ENCODE results near the gene UBQLN4.

The UBQLN4 gene

DNA sequence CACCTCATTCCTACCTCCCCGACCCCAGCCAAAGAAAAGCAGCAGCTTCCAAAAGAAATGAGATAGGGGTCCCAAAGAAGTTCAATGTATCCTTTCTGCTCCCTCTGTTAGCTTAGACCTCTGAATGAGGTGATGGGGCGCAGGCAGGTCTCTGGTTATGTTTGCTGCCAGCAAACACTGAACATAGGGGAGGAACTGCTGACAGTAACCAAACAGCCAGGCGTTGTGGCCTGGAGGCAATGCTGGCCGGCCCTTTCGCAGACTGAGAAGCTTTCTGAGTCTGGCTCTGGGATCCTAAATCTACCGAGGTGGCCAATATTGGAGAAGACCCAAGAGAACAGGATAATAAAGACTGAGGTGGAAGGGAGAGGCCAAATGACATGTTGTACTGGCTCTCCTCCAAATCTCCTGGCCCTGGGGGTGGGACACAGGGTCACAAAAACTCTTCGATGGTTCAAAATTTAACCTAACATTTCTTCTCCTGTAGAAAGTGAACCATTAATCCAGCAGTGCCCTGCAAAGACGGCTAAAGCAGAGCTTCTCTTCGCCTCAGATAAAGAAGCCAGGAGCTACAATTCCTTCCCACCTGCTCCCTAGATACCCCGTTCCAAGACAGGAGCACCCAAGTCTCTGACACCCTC is 52.5 kb downstream of the UBQLN4 start:
- H3K36me3 ChIP-seq (ENCODE audit: insufficient read depth, low read length) = no peaks in the 10 kb centered on the region
- no peak overlapping the region for H3K9ac ChIP-seq (ENCODE audit: low read depth, low read length)
- H3K4me1 ChIP-seq (ENCODE audit: insufficient read depth, low read length) = peaks cover 3% of the 10 kb centered on the region; the same call in 1 of the 2 replicates
- no peaks in the 10 kb centered on the region for H3K9me3 ChIP-seq (ENCODE audit: control insufficient read depth, insufficient read depth, low read length)

DNA sequence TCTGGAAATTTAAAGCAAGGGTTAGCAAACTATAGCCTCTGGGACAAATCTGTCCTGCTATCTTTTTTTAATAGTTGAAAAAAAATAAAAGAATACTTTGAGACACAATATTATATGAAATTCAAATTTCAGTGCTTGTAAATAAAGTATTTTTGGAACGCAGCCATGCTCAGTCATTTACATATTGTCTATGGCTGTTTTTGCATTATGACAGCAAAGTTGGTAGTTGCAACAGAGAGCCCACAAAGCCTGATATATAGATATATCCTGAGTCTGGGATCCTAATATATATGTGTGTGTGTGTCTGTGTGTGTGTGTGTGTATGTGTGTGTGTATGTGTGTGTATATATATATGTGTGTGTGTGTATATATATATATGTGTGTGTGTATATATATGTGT is 53.6 kb downstream of the UBQLN4 start:
- Histone ChIP-seq H3K9me3 (ENCODE audit: control insufficient read depth, insufficient read depth, low read length) (no peaks in the 10 kb centered on the region), H3K4me1 (ENCODE audit: insufficient read depth, low read length) (peaks cover 3% of the 10 kb centered on the region; the same call in 1 of the 2 replicates), H3K36me3 (ENCODE audit: insufficient read depth, low read length) (no peaks in the 10 kb centered on the region), H3K9ac (ENCODE audit: low read depth, low read length) (no peak overlapping the region)

DNA sequence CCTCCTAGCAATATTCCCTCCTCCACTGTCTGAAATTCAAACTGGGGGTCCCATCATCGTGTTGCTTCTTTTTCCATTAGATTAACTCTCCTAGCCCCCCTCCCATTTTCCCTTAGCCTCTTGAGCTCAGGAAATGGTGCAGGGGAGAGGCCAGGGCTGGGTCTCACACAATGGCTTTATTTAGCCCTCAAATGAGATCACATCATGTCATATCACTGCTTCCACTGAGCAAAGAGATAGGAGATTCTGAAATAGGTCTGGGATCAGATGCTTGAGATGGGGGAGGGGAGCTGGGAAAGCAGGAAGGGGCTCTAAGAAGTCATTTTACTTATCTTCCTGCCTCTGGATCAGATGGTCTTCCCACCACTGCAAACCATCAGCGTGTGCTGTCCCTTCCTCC is 57.4 kb downstream of the UBQLN4 start:
- Histone ChIP-seq H3K4me1 (ENCODE audit: insufficient read depth, low read length) (no peaks in the 10 kb centered on the region), H3K9me3 (ENCODE audit: control insufficient read depth, insufficient read depth, low read length) (no peaks in the 10 kb centered on the region), H3K36me3 (ENCODE audit: insufficient read depth, low read length) (no peaks in the 10 kb centered on the region), H3K9ac (ENCODE audit: low read depth, low read length) (no peak overlapping the region)

DNA sequence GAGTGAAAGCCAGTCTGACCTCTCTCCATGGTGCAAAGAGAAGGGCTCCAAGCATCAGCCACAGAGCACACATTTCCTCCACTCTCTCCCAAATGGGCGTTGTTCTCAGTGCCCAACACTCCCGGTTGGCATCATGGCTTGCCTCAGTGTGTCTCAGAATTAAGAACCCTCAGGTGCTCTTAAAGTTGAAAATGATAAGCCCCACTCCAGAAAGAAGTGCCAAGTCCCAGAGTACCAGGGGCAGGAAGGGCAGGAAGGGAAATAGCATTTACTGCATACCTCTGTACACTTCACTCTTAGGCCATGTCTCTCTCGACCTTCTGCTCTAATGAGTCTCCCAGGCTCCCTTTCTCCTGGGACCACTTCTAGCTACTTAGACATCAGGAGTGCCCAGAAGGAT is 60.0 kb downstream of the UBQLN4 start:
- no peak overlapping the region for H3K9ac ChIP-seq (ENCODE audit: low read depth, low read length)
- H3K4me1 ChIP-seq (ENCODE audit: insufficient read depth, low read length) = peaks cover 7% of the 10 kb centered on the region; the same call in 1 of the 2 replicates
- H3K36me3 ChIP-seq (ENCODE audit: insufficient read depth, low read length) = no peaks in the 10 kb centered on the region
- no peaks in the 10 kb centered on the region for H3K9me3 ChIP-seq (ENCODE audit: control insufficient read depth, insufficient read depth, low read length)

DNA sequence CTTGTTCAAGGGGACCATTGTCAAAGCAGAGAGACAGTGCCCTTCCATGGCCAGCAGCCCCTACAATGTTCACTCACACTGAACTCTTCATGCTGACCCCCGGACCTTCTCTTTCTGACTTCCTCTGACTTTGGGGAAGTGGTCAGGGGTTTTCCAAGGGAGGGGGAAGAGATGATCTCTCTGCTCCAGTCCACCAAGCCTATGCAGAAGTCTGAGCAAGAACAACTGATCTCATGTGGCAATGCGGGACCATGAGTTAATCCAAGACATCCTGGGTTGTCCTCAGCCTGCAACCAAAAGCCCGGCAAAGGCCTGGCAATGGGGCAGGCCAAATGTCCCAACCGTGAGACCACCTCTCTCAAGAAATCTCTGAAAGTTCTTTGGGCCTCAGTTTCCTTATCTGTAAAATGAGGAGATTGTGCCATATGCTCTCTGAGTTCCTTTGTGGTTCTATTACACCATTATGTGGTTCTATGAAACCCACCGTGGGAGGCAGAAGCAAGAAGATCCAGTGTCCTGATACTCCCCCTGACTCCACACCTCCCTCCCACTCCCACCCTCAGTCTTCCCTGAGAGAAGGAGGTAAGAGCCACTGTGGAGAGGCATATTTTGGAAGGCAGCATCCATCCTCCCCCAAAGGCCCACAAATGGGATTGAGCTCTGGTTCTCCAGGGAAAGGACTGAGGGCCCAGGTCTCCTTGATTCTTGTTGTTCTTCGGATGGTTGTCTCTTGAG is 63.4 kb downstream of the UBQLN4 start:
- peaks cover 7% of the 10 kb centered on the region; the same call in 1 of the 2 replicates for H3K4me1 ChIP-seq (ENCODE audit: insufficient read depth, low read length)
- H3K9ac ChIP-seq (ENCODE audit: low read depth, low read length) = no peak overlapping the region
- H3K9me3 ChIP-seq (ENCODE audit: control insufficient read depth, insufficient read depth, low read length) = no peaks in the 10 kb centered on the region
- no peaks in the 10 kb centered on the region for H3K36me3 ChIP-seq (ENCODE audit: insufficient read depth, low read length)

DNA sequence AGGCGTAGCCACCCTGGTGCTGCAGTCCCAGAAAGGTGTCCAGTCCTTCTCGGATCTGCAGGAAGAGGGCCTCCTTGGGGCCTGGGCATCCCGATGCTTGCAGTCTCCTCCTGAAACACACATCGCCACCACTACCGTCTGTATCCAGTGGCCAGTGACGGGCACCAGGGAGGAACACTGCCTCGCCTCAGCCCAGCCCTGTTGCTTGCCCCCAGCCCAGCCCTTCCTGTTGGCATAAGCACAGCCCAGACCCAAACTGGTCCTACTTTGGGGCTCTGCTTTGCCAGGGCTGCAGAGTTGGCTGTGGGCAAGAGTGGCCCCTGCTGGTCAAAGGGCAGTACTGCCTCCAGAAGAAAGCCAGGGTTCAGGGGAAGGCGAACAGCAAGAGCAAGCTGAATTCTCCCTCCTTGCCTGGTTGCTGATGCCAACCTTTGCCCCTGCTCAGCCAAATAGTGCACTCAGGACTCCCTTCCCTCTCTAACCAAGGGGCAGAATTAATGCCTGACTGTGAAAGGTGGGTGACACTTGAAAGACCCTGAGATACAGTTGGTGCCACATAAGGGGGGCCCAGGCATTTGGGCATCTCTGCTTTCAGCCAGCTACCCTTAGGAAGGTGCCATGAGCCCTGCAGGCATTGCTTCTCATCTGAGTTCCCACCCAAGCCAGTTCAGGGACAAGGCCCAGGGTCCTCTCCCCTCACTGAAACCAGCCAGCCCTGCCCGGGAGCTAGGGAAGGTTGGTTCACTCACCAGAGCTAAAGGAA is 64.2 kb downstream of the UBQLN4 start:
- Histone ChIP-seq H3K9me3 (ENCODE audit: control insufficient read depth, insufficient read depth, low read length) (no peaks in the 10 kb centered on the region), H3K36me3 (ENCODE audit: insufficient read depth, low read length) (no peaks in the 10 kb centered on the region), H3K4me1 (ENCODE audit: insufficient read depth, low read length) (peaks cover 10% of the 10 kb centered on the region; the same call in 1 of the 2 replicates), H3K9ac (ENCODE audit: low read depth, low read length) (no peak overlapping the region)
